Astrocyte of the spinal cord (primary cell): ENCODE results near the gene SEMA6D.

Experiments
- DNase-seq: peaks from one replicate; pipeline ENCODE4 v3.0.0; 2011; ENCODE audit warnings: low read depth, low spot score
- H3K4me3 ChIP-seq: 2 replicates; pipeline ENCODE4 v1.5.1; 2011; ENCODE audit warnings: low read depth, mild to moderate bottlenecking, low read length, moderate library complexity
- in situ Hi-C: cut with HindIII; loops from 2 replicates; pipeline ENCODE4 v1.10.0; 2017; ENCODE audit warnings: low sequenced_read_pairs
- TF ChIP-seq, protein P1 (sequence below): IDR thresholded peaks from 2 replicates; pipeline ENCODE4 v1.5.1; 2012; ENCODE audit warnings: low read depth, mild to moderate bottlenecking, low read length, inconsistent platforms

The SEMA6D gene

DNA sequence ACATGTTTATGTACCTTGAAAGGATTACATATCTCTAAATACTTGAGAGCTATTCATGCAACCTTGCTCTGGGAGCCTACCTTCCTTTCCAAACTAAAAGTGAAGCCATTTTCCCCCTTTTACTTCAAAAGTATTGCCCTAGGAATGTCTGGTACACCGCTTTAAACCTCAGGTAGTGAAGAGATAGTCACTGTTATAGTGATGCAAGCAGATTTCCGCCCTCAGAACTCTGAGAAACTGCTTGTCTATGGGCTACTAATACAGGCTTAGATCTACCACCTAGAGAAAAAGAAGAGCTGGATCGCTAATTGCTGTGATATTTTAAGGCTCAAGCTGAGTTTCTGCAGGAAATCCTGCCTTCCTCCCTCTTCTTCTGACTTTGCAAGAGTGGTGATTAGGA lies 78.6 kb downstream of the SEMA6D start:
- no peak for DNase-seq
- H3K4me3 ChIP-seq, result no peak overlapping the region
- in situ Hi-C loops, result no loop called here

GRCh38 chr15:47796339-47796738 lies 79.0 kb downstream of the SEMA6D start:
- TF ChIP-seq, protein P1, sequence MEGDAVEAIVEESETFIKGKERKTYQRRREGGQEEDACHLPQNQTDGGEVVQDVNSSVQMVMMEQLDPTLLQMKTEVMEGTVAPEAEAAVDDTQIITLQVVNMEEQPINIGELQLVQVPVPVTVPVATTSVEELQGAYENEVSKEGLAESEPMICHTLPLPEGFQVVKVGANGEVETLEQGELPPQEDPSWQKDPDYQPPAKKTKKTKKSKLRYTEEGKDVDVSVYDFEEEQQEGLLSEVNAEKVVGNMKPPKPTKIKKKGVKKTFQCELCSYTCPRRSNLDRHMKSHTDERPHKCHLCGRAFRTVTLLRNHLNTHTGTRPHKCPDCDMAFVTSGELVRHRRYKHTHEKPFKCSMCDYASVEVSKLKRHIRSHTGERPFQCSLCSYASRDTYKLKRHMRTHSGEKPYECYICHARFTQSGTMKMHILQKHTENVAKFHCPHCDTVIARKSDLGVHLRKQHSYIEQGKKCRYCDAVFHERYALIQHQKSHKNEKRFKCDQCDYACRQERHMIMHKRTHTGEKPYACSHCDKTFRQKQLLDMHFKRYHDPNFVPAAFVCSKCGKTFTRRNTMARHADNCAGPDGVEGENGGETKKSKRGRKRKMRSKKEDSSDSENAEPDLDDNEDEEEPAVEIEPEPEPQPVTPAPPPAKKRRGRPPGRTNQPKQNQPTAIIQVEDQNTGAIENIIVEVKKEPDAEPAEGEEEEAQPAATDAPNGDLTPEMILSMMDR, result no peak
- in situ Hi-C loops, result no loop called here
- no peak for DNase-seq
- no peak overlapping the region for H3K4me3 ChIP-seq

More for the DNA sequence above, 78.6 kb downstream of the SEMA6D start:
- TF ChIP-seq, protein P1, result no peak

DNA sequence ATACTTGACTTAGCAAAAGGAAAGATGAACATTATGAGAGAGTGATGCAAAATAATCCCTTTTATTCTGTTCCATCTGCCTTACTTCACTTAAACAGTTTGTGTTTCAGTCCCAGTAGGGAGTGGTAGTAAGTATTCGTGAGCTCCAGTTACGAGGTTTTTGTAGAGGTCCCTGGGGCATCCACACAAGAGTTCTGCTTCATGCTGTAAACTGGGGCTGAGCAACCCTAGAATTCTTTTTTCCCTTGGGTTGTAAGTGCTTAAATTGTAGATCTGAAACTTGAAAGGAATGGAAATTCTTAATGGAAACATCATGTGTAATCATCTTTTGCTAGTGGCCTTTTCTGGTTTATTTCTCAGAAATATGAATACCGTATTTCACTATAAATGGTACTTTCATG lies 79.5 kb downstream of the SEMA6D start:
- TF ChIP-seq, protein P1, result no peak
- in situ Hi-C loops, result no loop called here
- no peak for DNase-seq
- no peak overlapping the region for H3K4me3 ChIP-seq

GRCh38 chr15:47801522-47801921 lies 84.2 kb downstream of the SEMA6D start:
- TF ChIP-seq, protein P1, result no peak
- in situ Hi-C loops, result no loop called here
- H3K4me3 ChIP-seq, result no peak overlapping the region
- no peak for DNase-seq

GRCh38 chr15:47802216-47802615 lies 84.9 kb downstream of the SEMA6D start:
- in situ Hi-C loops, result no loop called here
- no peak overlapping the region for H3K4me3 ChIP-seq
- DNase-seq, result no peak
- TF ChIP-seq, protein P1, result no peak

DNA sequence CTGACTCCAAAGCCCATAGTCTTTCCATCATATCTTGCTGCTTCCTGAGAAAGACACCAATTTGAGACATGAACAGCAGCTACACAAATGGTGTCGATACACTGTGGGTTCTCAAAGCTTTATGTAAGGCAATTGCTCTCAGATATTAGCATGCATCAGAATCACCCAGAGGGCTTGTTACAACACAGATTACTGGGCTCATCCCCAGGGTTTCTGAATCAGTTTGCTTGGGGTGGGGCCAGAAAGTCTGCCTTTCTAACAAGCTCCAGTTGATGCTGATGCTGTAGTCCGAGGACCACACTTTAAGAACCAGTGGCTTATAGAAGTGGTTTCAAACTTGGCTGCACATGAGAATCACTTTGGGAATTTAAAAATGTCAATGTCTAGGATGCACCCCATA lies 86.5 kb downstream of the SEMA6D start:
- no peak for DNase-seq
- in situ Hi-C loops, result no loop called here
- TF ChIP-seq, protein P1, result no peak
- H3K4me3 ChIP-seq, result no peak overlapping the region

- DNase-seq, result no peak
- no peak overlapping the region for H3K4me3 ChIP-seq
- in situ Hi-C loops, result no loop called here
- TF ChIP-seq, protein P1, result no peak
These were observed 87.4 kb downstream of the SEMA6D start for GRCh38 chr15:47804733-47805132.
